Karpas-422 (cell line): Measurements from ENCODE around the gene FBXO24. TPM values are rescaled to one million over a fixed set of nuclear protein-coding genes. Genes with fewer than 3 reads are reported as not detected.

Experiments
- DNase-seq: peaks from one replicate; pipeline ENCODE4 v3.0.0-alpha.2; 2015
- H2AFZ ChIP-seq: fragments of 200-600 bp; sonication (generic); 2 replicates; pipeline ENCODE4 v1.6.1; 2014; ENCODE audit warnings: antibody characterized with exemption, low read length, mixed read lengths
- H3K27ac ChIP-seq: fragments of 200-600 bp; sonication (generic); 2 replicates; pipeline ENCODE4 v1.5.1; 2014; ENCODE audit warnings: mild to moderate bottlenecking, low read length, moderate library complexity
- H3K27me3 ChIP-seq: fragments of 200-600 bp; sonication (generic); 2 replicates; pipeline ENCODE4 v1.6.1; 2014; ENCODE audit warnings: low read length, mixed read lengths
- H3K36me3 ChIP-seq: fragments of 200-600 bp; sonication (generic); 2 replicates; pipeline ENCODE4 v1.6.1; 2014; ENCODE audit warnings: low read length, mixed read lengths; ENCODE audit not compliant: insufficient read depth
- H3K4me1 ChIP-seq: fragments of 200-600 bp; sonication (generic); 2 replicates; pipeline ENCODE4 v1.6.1; 2014; ENCODE audit warnings: mild to moderate bottlenecking, low read length, mixed read lengths
- H3K4me2 ChIP-seq: fragments of 200-600 bp; sonication (generic); 2 replicates; pipeline ENCODE4 v1.6.1; 2014; ENCODE audit warnings: low read length, low read depth, mild to moderate bottlenecking; ENCODE audit not compliant: poor library complexity, severe bottlenecking
- H3K4me3 ChIP-seq: fragments of 200-600 bp; sonication (generic); 2 replicates; pipeline ENCODE4 v1.5.1; 2014; ENCODE audit warnings: mild to moderate bottlenecking, antibody characterized with exemption, low read length, mixed read lengths
- H3K79me2 ChIP-seq: fragments of 200-600 bp; sonication (generic); 2 replicates; pipeline ENCODE4 v1.6.1; 2014; ENCODE audit warnings: mild to moderate bottlenecking, low read length, mixed read lengths
- H3K9ac ChIP-seq: fragments of 200-600 bp; sonication (generic); 2 replicates; pipeline ENCODE4 v1.6.0; 2014; ENCODE audit warnings: low read length
- H3K9me2 ChIP-seq: fragments of 200-600 bp; sonication (generic), shearing (Covaris generic); replicated peaks from 2 replicates; pipeline ENCODE4 v1.6.0; 2014; ENCODE audit warnings: mild to moderate bottlenecking, low read length, moderate library complexity; ENCODE audit not compliant: insufficient read depth
- H3K9me3 ChIP-seq: fragments of 300-700, 200-600 bp; sonication (generic); 2 replicates; pipeline ENCODE4 v1.6.1; 2014; ENCODE audit warnings: low read length, mixed read lengths
- H4K20me1 ChIP-seq: fragments of 200-600 bp; sonication (generic); 2 replicates; pipeline ENCODE4 v1.6.1; 2014; ENCODE audit warnings: mild to moderate bottlenecking, antibody characterized with exemption, low read length, low read depth; ENCODE audit not compliant: insufficient read depth
- total RNA-seq: library from RNA; depleted of rRNA; stranded (reverse); fragments of >200 nt; shearing (Covaris generic); gene quantifications from 2 replicates; pipeline ENCODE4 v1.2.3, GENCODE V29; 2014; ENCODE audit warnings: low replicate concordance

The FBXO24 gene
- total RNA-seq, 1 experiment from 2014 or later: not detected

DNA sequence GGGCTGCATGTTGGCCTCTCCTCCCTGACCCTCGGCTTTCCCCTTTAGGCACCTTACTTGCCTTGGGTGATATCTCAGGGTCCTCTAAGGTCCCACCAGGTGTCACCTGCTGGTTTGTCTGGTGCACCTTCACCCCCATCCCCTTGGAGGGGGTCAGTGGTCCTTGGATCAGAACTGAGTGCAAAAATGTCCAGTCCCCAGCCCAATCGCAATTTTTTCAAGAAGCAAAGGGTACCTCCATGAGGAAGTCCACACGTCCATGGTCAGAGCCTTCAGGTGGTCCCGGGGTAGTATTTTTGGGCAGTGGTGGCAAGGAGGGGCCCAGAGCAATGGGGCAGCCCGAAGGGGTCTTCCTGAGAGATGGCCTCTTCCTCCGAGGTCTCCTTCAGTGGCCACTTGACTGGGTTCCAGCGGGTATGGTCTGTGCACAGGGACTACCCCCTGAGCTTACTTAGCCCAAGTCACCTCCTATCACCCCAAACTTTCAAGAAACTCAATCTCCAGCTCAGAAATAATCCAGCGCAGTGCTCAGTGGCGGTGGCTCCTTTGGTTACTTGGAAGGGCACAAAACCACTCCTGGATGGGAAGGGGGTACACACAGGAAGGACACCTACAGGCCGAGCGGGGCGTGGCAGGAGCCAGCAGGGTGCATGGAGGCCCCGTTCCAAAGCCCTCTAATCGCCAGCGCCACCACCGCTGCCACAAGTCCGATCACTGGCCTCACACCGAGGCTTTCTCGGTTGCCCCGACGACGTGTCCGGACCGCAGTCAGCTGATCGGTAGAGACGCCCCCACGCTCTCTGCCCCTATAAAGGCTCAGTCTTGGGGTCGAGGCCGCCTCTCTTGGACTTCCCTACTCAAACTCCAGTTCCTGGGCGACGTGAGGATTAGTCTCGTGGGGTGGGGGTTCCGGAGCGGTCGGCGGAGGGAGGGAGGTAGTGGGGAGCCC, 17.0 kb upstream of the FBXO24 start:
- Histone ChIP-seq H3K4me3 (no peak overlapping the region), H2AFZ (no peak overlapping the region), H3K9me3 (no peaks in the 10 kb centered on the region), H4K20me1 (no peaks in the 10 kb centered on the region), H3K27me3 (no peaks in the 10 kb centered on the region), H3K9me2 (no peaks in the 10 kb centered on the region), H3K4me1 (peaks cover 34% of the 10 kb centered on the region), H3K36me3 (no peaks in the 10 kb centered on the region), H3K4me2 (peak overlapping the region; percentile 42), H3K27ac (no peak overlapping the region), H3K79me2 (no peaks in the 10 kb centered on the region), H3K9ac (no peak overlapping the region)
- peak; percentile 78 for DNase-seq

DNA sequence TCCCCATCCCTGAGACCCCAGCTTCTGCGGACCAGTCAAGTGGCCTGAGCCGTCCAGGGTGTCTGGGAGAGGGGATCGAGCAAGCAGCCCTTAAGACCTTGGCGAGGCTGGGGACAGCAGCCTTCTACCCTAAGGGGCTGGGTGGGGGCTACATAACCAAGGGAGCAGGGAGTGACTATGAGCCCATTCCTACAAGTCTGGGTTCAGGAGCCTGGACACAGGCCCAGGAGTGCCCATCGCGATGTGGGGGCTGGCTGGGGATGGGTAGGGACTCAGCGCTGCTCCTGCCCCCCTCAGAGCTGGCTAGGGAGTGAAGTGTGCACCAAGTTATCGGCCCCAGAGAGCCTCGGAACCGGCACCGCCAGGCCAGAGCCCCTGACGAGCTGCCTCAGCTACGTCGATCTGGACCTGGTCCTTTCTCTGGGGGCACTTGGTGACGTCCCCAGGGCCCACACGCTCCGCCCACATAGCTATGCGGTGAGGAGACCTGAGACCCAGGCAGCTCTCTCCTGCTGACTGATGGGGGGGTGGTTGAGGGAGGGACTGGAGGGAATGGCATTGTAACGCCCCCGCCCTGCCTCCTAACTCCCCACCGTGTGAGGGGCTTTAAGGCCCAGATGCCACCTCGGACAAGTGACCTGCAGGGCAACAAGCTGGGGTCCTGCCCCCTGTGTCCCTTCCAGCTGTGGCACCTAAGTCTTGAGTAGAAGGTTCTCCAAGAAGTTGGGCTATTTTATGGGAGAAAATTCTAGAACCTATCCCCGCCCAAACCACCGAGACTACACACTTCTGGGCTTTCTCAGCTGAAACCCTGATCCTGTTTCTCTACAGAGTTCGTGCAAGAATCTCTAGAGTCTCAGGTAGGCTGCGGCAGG, 14.9 kb upstream of the FBXO24 start:
- no peak overlapping the region for H3K4me2 ChIP-seq
- DNase-seq: no peak
- H3K4me1 ChIP-seq: peaks cover 34% of the 10 kb centered on the region
- no peak overlapping the region for H2AFZ ChIP-seq
- H3K4me3 ChIP-seq: no peak overlapping the region
- H3K9ac ChIP-seq: no peak overlapping the region
- H3K9me3 ChIP-seq: no peaks in the 10 kb centered on the region
- no peaks in the 10 kb centered on the region for H4K20me1 ChIP-seq
- no peaks in the 10 kb centered on the region for H3K79me2 ChIP-seq
- H3K27me3 ChIP-seq: no peaks in the 10 kb centered on the region
- no peaks in the 10 kb centered on the region for H3K36me3 ChIP-seq
- H3K27ac ChIP-seq: no peak overlapping the region
- H3K9me2 ChIP-seq: no peaks in the 10 kb centered on the region

- H3K79me2 ChIP-seq: no peaks in the 10 kb centered on the region
- H3K36me3 ChIP-seq: no peaks in the 10 kb centered on the region
- no peak for DNase-seq
- no peaks in the 10 kb centered on the region for H3K9me2 ChIP-seq
- peaks cover 34% of the 10 kb centered on the region for H3K4me1 ChIP-seq
- H4K20me1 ChIP-seq: no peaks in the 10 kb centered on the region
- no peak overlapping the region for H3K9ac ChIP-seq
- H3K27me3 ChIP-seq: no peaks in the 10 kb centered on the region
- H3K9me3 ChIP-seq: no peaks in the 10 kb centered on the region
- no peak overlapping the region for H3K4me2 ChIP-seq
- no peak overlapping the region for H2AFZ ChIP-seq
- H3K27ac ChIP-seq: no peak overlapping the region
- no peak overlapping the region for H3K4me3 ChIP-seq
Observed at GRCh38 chr7:100571829-100572116, 14.4 kb upstream of the FBXO24 start.

GRCh38 chr7:100572281-100572948, 13.7 kb upstream of the FBXO24 start:
- H3K9ac ChIP-seq: no peak overlapping the region
- no peaks in the 10 kb centered on the region for H3K36me3 ChIP-seq

DNA sequence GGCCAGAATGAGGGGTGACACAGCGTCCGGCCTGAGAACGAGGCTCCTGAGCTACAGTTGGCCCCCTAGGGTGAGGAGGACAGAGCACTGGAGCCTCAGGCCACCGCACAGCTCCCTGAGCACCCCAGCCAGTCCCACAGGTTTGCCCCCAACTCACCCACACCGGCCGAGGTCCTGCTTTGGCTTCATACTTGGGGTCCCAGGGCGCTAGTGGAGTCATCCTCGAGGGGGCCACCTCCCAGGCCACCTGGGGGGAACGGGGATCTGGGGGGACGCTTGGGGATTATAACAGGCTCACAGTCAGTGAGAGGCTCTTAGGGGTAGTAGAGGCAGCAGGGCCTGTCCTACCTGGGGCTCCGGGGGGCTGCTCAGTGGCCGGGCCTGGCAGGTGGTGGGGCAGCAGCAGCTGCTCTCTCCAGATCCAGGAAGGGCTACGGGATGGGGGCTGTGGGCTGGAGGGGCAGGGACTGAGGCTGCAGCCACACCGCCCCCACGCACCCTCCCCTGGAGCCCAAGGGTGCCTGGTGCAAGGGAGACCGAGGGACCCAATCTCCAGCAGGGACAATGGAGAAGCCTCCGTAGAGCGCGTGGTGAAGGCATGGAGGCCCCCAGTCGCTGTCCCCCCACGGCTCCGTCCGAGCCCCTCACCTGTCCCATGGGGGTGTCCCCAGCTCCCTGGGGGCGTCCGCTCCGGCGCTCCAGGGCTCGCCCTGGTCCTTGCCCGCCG, 13.0 kb upstream of the FBXO24 start:
- no peak overlapping the region for H3K9ac ChIP-seq

More at GRCh38 chr7:100572281-100572948, 13.7 kb upstream of the FBXO24 start:
- H3K27me3 ChIP-seq: no peaks in the 10 kb centered on the region
- no peak overlapping the region for H3K4me2 ChIP-seq
- no peaks in the 10 kb centered on the region for H3K9me3 ChIP-seq
- DNase-seq: no peak
- no peaks in the 10 kb centered on the region for H3K79me2 ChIP-seq
- no peak overlapping the region for H2AFZ ChIP-seq
- no peaks in the 10 kb centered on the region for H4K20me1 ChIP-seq
- H3K27ac ChIP-seq: no peak overlapping the region
- peaks cover 29% of the 10 kb centered on the region for H3K4me1 ChIP-seq
- no peak overlapping the region for H3K4me3 ChIP-seq
- H3K9me2 ChIP-seq: no peaks in the 10 kb centered on the region

GRCh38 chr7:100573691-100574361, 12.3 kb upstream of the FBXO24 start, which contains the start of gene SAP25:
SAP25 (minus strand) TSS chr7:100573900; CDS start chr7:100573742, 158 bp downstream.
- Histone ChIP-seq H3K27ac (no peak within 1 kb of the TSS), H3K4me1 (peaks cover 18% of the 10 kb centered on the region), H3K27me3 (no peaks in the 10 kb centered on the region), H3K36me3 (no peaks in the 10 kb centered on the region), H3K9me3 (no peaks in the 10 kb centered on the region), H3K79me2 (no peaks in the 10 kb centered on the region), H2AFZ (no peak within 1 kb of the TSS), H4K20me1 (no peaks in the 10 kb centered on the region), H3K9me2 (no peaks in the 10 kb centered on the region), H3K9ac (no peak within 1 kb of the TSS), H3K4me3 (no peak within 1 kb of the TSS), H3K4me2 (no peak within 1 kb of the TSS)
- DNase-seq: no peak

More for the DNA sequence above, 13.0 kb upstream of the FBXO24 start:
- H3K27ac ChIP-seq: no peak overlapping the region
- no peaks in the 10 kb centered on the region for H3K79me2 ChIP-seq
- H3K4me2 ChIP-seq: no peak overlapping the region
- no peak for DNase-seq
- no peak overlapping the region for H2AFZ ChIP-seq
- H3K27me3 ChIP-seq: no peaks in the 10 kb centered on the region
- H3K36me3 ChIP-seq: no peaks in the 10 kb centered on the region
- H3K4me3 ChIP-seq: no peak overlapping the region
- peaks cover 22% of the 10 kb centered on the region for H3K4me1 ChIP-seq
- H4K20me1 ChIP-seq: no peaks in the 10 kb centered on the region
- H3K9me2 ChIP-seq: no peaks in the 10 kb centered on the region
- H3K9me3 ChIP-seq: no peaks in the 10 kb centered on the region

DNA sequence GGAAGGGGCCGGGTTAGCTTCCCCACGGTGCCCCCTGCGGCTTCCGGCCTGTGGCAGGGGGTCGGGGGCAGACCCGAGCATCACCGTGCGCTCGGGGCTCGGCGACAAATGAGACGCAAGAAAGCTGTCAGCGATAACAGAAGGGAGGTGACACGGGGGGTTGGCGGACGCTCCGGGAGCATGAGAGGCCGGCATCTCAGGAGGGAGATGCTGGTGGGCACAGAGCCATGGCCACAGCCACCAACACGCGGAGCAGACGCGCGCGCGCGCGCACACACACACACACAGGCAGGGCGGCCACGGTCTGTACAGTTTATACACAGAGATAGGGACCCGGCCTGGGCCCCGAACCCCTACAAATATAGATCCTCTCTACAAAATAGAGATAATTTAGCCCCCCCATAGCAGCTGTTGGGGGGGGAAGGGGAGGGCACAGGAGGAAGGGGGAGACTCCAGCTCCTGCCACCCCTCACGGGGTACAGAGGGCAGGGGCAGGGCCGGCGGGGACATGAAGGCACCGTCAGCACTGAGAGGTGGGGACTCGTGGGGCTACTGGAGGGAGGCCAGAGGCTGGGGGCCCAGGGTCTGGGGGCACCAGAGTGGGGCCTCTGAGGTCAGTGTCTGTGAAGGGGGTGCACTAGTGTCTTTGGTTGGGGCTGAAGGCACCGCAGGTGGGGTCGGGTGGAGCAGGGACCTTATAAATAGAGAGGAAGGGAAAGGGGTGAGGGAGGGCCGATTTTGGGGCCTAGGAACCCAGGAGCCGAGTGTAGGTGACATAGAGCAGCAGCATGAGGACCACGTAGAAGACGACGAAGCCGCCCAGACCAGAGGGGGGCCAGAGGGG, 11.5 kb upstream of the FBXO24 start:
- H3K4me1 ChIP-seq: peaks cover 16% of the 10 kb centered on the region
- H3K9me3 ChIP-seq: no peaks in the 10 kb centered on the region
- H2AFZ ChIP-seq: no peak overlapping the region
- DNase-seq: no peak
- H3K27me3 ChIP-seq: no peaks in the 10 kb centered on the region
- H3K9me2 ChIP-seq: no peaks in the 10 kb centered on the region
- H3K9ac ChIP-seq: no peak overlapping the region
- no peaks in the 10 kb centered on the region for H3K79me2 ChIP-seq
- no peak overlapping the region for H3K27ac ChIP-seq
- no peak overlapping the region for H3K4me2 ChIP-seq
- H3K36me3 ChIP-seq: no peaks in the 10 kb centered on the region
- no peak overlapping the region for H3K4me3 ChIP-seq
- H4K20me1 ChIP-seq: no peaks in the 10 kb centered on the region
